DLD1 (cell line): Measurements from ENCODE around the gene GSTM2.
"Not testable (repeated sequence)": the region's sequence is repeated elsewhere in the genome, so short reads cannot be mapped to it uniquely, and the experiment has no call there.

ENCODE experiments used
- in situ Hi-C: cut with HindIII; loops from 2 replicates; pipeline ENCODE4 v1.10.0; 2017; ENCODE audit warnings: low sequenced_read_pairs

GSTM2 gene

GRCh38 chr1:109669949-109670302 is 2.1 kb downstream of the GSTM2 start:
- in situ Hi-C loops = not testable (repeated sequence)

GRCh38 chr1:109671067-109671466 is 3.2 kb downstream of the GSTM2 start:
- in situ Hi-C loops = no loop called here

GRCh38 chr1:109673861-109674260 is 6.0 kb downstream of the GSTM2 start:
- in situ Hi-C loops = not testable (repeated sequence)

- in situ Hi-C loops = not testable (repeated sequence)
Observed at GRCh38 chr1:109676683-109677381, 9.0 kb downstream of the GSTM2 start.

- in situ Hi-C loops = no loop called here
Observed at GRCh38 chr1:109677459-109677858, 9.6 kb downstream of the GSTM2 start.

GRCh38 chr1:109678637-109679036 is 10.8 kb downstream of the GSTM2 start:
- in situ Hi-C loops = not testable (repeated sequence)

GRCh38 chr1:109684777-109685176 is 16.9 kb downstream of the GSTM2 start:
- in situ Hi-C loops = not testable (repeated sequence)

GRCh38 chr1:109685399-109685798 is 17.5 kb downstream of the GSTM2 start:
- in situ Hi-C loops = not testable (repeated sequence)

- in situ Hi-C loops = not testable (repeated sequence)
Observed at GRCh38 chr1:109685890-109686289, 18.0 kb downstream of the GSTM2 start.

GRCh38 chr1:109687109-109687508 is 19.3 kb downstream of the GSTM2 start:
- in situ Hi-C loops = not testable (repeated sequence)

GRCh38 chr1:109687641-109688499 is 20.0 kb downstream of the GSTM2 start, which contains the start of gene GSTM1:
TSS of gene GSTM1 (plus strand) at chr1:109687817. CDS start at chr1:109687874, 57 bp downstream.
- in situ Hi-C loops = no loop called here

- in situ Hi-C loops = no loop called here
Observed at GRCh38 chr1:109689844-109690405, 22.1 kb downstream of the GSTM2 start.

GRCh38 chr1:109691759-109692158 is 23.9 kb downstream of the GSTM2 start:
- in situ Hi-C loops = no loop called here

GRCh38 chr1:109694400-109694799 is 26.5 kb downstream of the GSTM2 start:
- in situ Hi-C loops = not testable (repeated sequence)

- in situ Hi-C loops = not testable (repeated sequence)
Observed at GRCh38 chr1:109695138-109695537, 27.3 kb downstream of the GSTM2 start.

GRCh38 chr1:109697066-109697465 is 29.2 kb downstream of the GSTM2 start:
- in situ Hi-C loops = no loop called here

- in situ Hi-C loops = not testable (repeated sequence)
Observed at GRCh38 chr1:109697861-109698260, 30.0 kb downstream of the GSTM2 start.

- in situ Hi-C loops = not testable (repeated sequence)
Observed at GRCh38 chr1:109702940-109703339, 35.1 kb downstream of the GSTM2 start.

GRCh38 chr1:109704173-109704572 is 36.3 kb downstream of the GSTM2 start:
- in situ Hi-C loops = no loop called here

- in situ Hi-C loops = no loop called here
Observed at GRCh38 chr1:109705411-109705810, 37.6 kb downstream of the GSTM2 start.

- in situ Hi-C loops = not testable (repeated sequence)
Observed at GRCh38 chr1:109708949-109709348, 41.1 kb downstream of the GSTM2 start.

- in situ Hi-C loops = not testable (repeated sequence)
Observed at GRCh38 chr1:109709822-109710221, 42.0 kb downstream of the GSTM2 start.
